GM18909 (cell line): ENCODE data around the gene SRL.
A peak's percentile ranks its signal among the peaks of the same experiment; 100 is the strongest.
"Not testable (repeated sequence)": the region's sequence is repeated elsewhere in the genome, so short reads cannot be mapped to it uniquely, and the experiment has no call there.

Experiments
- ATAC-seq: cut with Tn5 transposase; IDR thresholded peaks from one replicate; pipeline ENCODE4 v1.9.1; 2021; ENCODE audit warnings: mild to moderate bottlenecking; ENCODE audit not compliant: unreplicated experiment, poor library complexity

SRL gene

GRCh38 chr16:4261557-4262172 lies 19.8 kb upstream of the SRL start:
- ATAC-seq: no peak

GRCh38 chr16:4260360-4260759 lies 18.5 kb upstream of the SRL start:
- no peak for ATAC-seq

GRCh38 chr16:4257646-4258556 lies 16.0 kb upstream of the SRL start:
- ATAC-seq: no peak

GRCh38 chr16:4253394-4254150 lies 11.7 kb upstream of the SRL start:
- peak; percentile 95 for ATAC-seq

- not testable (repeated sequence) for ATAC-seq
These were observed 11.1 kb upstream of the SRL start for GRCh38 chr16:4253012-4253393.

GRCh38 chr16:4249530-4250308 lies 7.8 kb upstream of the SRL start:
- no peak for ATAC-seq

- ATAC-seq: no peak
These were observed 5.5 kb upstream of the SRL start for GRCh38 chr16:4247460-4247784.

- ATAC-seq: no peak
These were observed 5.0 kb upstream of the SRL start for GRCh38 chr16:4246777-4247459.

- ATAC-seq: no peak
These were observed 3.4 kb upstream of the SRL start for GRCh38 chr16:4245077-4245791.

- no peak for ATAC-seq
These were observed 2.6 kb upstream of the SRL start for GRCh38 chr16:4244254-4245076.

- no peak for ATAC-seq
These were observed 487 bp downstream of the SRL start for GRCh38 chr16:4241258-4241927.

- no peak for ATAC-seq
These were observed 1.3 kb downstream of the SRL start for GRCh38 chr16:4240624-4241023.

GRCh38 chr16:4239682-4240175 lies 2.2 kb downstream of the SRL start:
- no peak for ATAC-seq

- no peak for ATAC-seq
These were observed 2.9 kb downstream of the SRL start for GRCh38 chr16:4239020-4239419.

GRCh38 chr16:4233431-4233830 lies 8.4 kb downstream of the SRL start:
- no peak for ATAC-seq

- ATAC-seq: no peak
These were observed 9.1 kb downstream of the SRL start for GRCh38 chr16:4232541-4233386.

- ATAC-seq: no peak
These were observed 10.0 kb downstream of the SRL start for GRCh38 chr16:4231886-4232285.
